GM23338 (cell line): Measurements from ENCODE around the gene SCAPER. TPM values are rescaled to one million over a fixed set of nuclear protein-coding genes. Genes with fewer than 3 reads are reported as not detected.

ENCODE experiments used
- ATAC-seq: fragments of 200-7000 bp; cut with Tn5 transposase; 3 replicates; pipeline ENCODE4 v1.9.1; 2020
- DNase-seq: peaks from one replicate; pipeline ENCODE4 v3.0.0-alpha.2; 2015; ENCODE audit warnings: low spot score
- H2AFZ ChIP-seq: fragments of 200-600 bp; sonication (generic); 2 replicates; pipeline ENCODE4 v1.8.0; 2016; ENCODE audit warnings: antibody characterized with exemption, mild to moderate bottlenecking, moderate library complexity
- H3F3A ChIP-seq: fragments of 200-600 bp; sonication (generic); replicated peaks from 2 replicates; pipeline ENCODE4 v1.8.0; 2017; ENCODE audit warnings: antibody characterized with exemption, mixed run types, low read depth
- H3K27ac ChIP-seq: fragments of 200-600 bp; sonication (generic); 2 replicates; pipeline ENCODE4 v1.6.1; 2016; ENCODE audit warnings: low read depth
- H3K27me3 ChIP-seq: fragments of 200-600 bp; sonication (generic); 2 replicates; pipeline ENCODE4 v1.8.0; 2016; ENCODE audit warnings: mild to moderate bottlenecking, mixed run types, moderate library complexity; ENCODE audit not compliant: insufficient read depth
- H3K36me3 ChIP-seq: fragments of 200-600 bp; sonication (generic); 2 replicates; pipeline ENCODE4 v1.8.0; 2016; ENCODE audit warnings: mild to moderate bottlenecking; ENCODE audit not compliant: insufficient read depth
- H3K4me1 ChIP-seq: fragments of 200-600 bp; sonication (generic); 2 replicates; pipeline ENCODE4 v1.8.0; 2016; ENCODE audit warnings: mild to moderate bottlenecking, moderate library complexity; ENCODE audit not compliant: insufficient read depth
- H3K4me2 ChIP-seq: fragments of 200-600 bp; sonication (generic); 2 replicates; pipeline ENCODE4 v1.7.1; 2017; ENCODE audit warnings: mixed run types
- H3K4me3 ChIP-seq: fragments of 200-600 bp; sonication (generic); 2 replicates; pipeline ENCODE4 v1.6.1; 2016; ENCODE audit warnings: mixed run types
- H3K79me2 ChIP-seq: fragments of 200-600 bp; sonication (generic); replicated peaks from 2 replicates; pipeline ENCODE4 v1.8.0; 2017; ENCODE audit warnings: mild to moderate bottlenecking; ENCODE audit not compliant: insufficient read depth
- H3K9me2 ChIP-seq: fragments of 200-600 bp; sonication (generic); 2 replicates; pipeline ENCODE4 v1.8.0; 2017; ENCODE audit not compliant: insufficient read depth
- H4K20me1 ChIP-seq: fragments of 200-600 bp; sonication (generic); replicated peaks from 2 replicates; pipeline ENCODE4 v1.8.0; 2017; ENCODE audit warnings: mild to moderate bottlenecking; ENCODE audit not compliant: insufficient read depth
- H3K27ac Mint-ChIP-seq: 2 replicates; pipeline ENCODE4 v1.8.0; 2020; ENCODE audit warnings: inconsistent platforms, mild to moderate bottlenecking, moderate library complexity, mixed read lengths
- H3K27me3 Mint-ChIP-seq: 3 replicates; pipeline ENCODE4 v1.8.0; 2022; ENCODE audit warnings: low read depth, mild to moderate bottlenecking, moderate library complexity, mixed read lengths, inconsistent platforms; ENCODE audit not compliant: insufficient read depth, poor library complexity
- H3K36me3 Mint-ChIP-seq: 3 replicates; pipeline ENCODE4 v1.8.0; 2021; ENCODE audit warnings: low read depth, mild to moderate bottlenecking, inconsistent platforms, moderate library complexity, mixed read lengths
- H3K4me1 Mint-ChIP-seq: 3 replicates; pipeline ENCODE4 v1.8.0; 2020; ENCODE audit warnings: mild to moderate bottlenecking, inconsistent platforms, mixed read lengths
- H3K4me3 Mint-ChIP-seq: 3 replicates; pipeline ENCODE4 v1.8.0; 2021; ENCODE audit warnings: moderate library complexity, mild to moderate bottlenecking, inconsistent platforms, mixed read lengths
- H3K9me3 Mint-ChIP-seq: 3 replicates; pipeline ENCODE4 v1.8.0; 2020; ENCODE audit warnings: moderate library complexity, mild to moderate bottlenecking, inconsistent platforms, mixed read lengths
- CREB1 ChIP-seq: fragments of 250-450 bp; sonication (Bioruptor Pico); IDR thresholded peaks from 2 replicates; pipeline ENCODE4 v1.5.0; 2020; ENCODE audit warnings: low read depth, mild to moderate bottlenecking, moderate library complexity
- CTCF ChIP-seq, 2 experiments: fragments of 200-600 bp in 1 of 2; sonication (generic) in 1 of 2; conservative IDR thresholded peaks; 2 replicates each; pipeline versions ENCODE4 v1.5.1 to v1.6.1; 2016 to 2017; ENCODE audit warnings: antibody characterized with exemption in 2 of 2, low read depth in 2 of 2, mild to moderate bottlenecking in 2 of 2, moderate library complexity in 1 of 2
- EZH2 ChIP-seq: fragments of 200-600 bp; sonication (generic); IDR thresholded peaks from one replicate; pipeline ENCODE4 v1.8.0; 2017; ENCODE audit warnings: antibody characterized with exemption, mild to moderate bottlenecking, low read depth; ENCODE audit not compliant: unreplicated experiment
- EZH2phosphoT487 ChIP-seq: fragments of 200-600 bp; sonication (generic); IDR thresholded peaks from one replicate; pipeline ENCODE4 v1.8.1; 2018; ENCODE audit warnings: antibody characterized with exemption; ENCODE audit not compliant: unreplicated experiment
- JUNB ChIP-seq: IDR thresholded peaks from one replicate; pipeline ENCODE4 v1.6.1; 2016; ENCODE audit warnings: antibody characterized with exemption; ENCODE audit not compliant: unreplicated experiment
- NANOG ChIP-seq: IDR thresholded peaks from 2 replicates; pipeline ENCODE4 v1.6.1; 2016; ENCODE audit warnings: antibody characterized with exemption, borderline replicate concordance
- POLR2AphosphoS5 ChIP-seq: IDR thresholded peaks from 2 replicates; pipeline ENCODE4 v1.6.1; 2016; ENCODE audit warnings: antibody characterized with exemption, low read depth
- REST ChIP-seq: IDR thresholded peaks from one replicate; pipeline ENCODE4 v1.6.1; 2018; ENCODE audit warnings: antibody characterized with exemption; ENCODE audit not compliant: unreplicated experiment
- STAT1 ChIP-seq: IDR thresholded peaks from one replicate; pipeline ENCODE4 v1.6.1; 2016; ENCODE audit warnings: antibody characterized with exemption; ENCODE audit not compliant: unreplicated experiment
- ZNF114 ChIP-seq: fragments of 250-450 bp; sonication (Bioruptor Pico); IDR thresholded peaks from 2 replicates; pipeline ENCODE4 v1.5.0; 2020; ENCODE audit warnings: mild to moderate bottlenecking, moderate library complexity
- ZNF331 ChIP-seq: fragments of 250-450 bp; sonication (Bioruptor Pico); IDR thresholded peaks from 2 replicates; pipeline ENCODE4 v1.5.0; 2020; ENCODE audit warnings: low read depth, mild to moderate bottlenecking, moderate library complexity
- polyA plus RNA-seq: library from polyadenylated mRNA; unstranded; fragments of >200 nt; fragmentation: Nextera tagmentation; extraction: Ambion mirVana; gene quantifications from 2 replicates; pipeline ENCODE4 v1.2.1, GENCODE V29; 2016
- total RNA-seq: library from RNA; depleted of rRNA; stranded (reverse); fragments of >200 nt; shearing (Covaris generic); gene quantifications from 2 replicates; pipeline ENCODE4 v1.2.3, GENCODE V29; 2014
- TF ChIP-seq, protein P1 (sequence below): fragments of 250-450 bp; sonication (Bioruptor Pico); IDR thresholded peaks from 2 replicates; pipeline ENCODE4 v1.5.0; 2020; ENCODE audit warnings: mild to moderate bottlenecking, moderate library complexity
- TF ChIP-seq, protein P2 (sequence below): IDR thresholded peaks from 2 replicates; pipeline ENCODE4 v1.6.1; 2016; ENCODE audit warnings: antibody characterized with exemption

The SCAPER gene
- total and polyA plus RNA-seq, 2 experiments from 2014 or later: 9.1 to 17.6 TPM

- no peak overlapping the region for H3K27ac Mint-ChIP-seq
- DNase-seq (no peak), ATAC-seq (no peak)
- TF ChIP-seq EZH2: no peak
- no peak for TF ChIP-seq POLR2AphosphoS5
- TF ChIP-seq NANOG: no peak
- no peak for TF ChIP-seq EZH2phosphoT487
- no peak for TF ChIP-seq REST
- no peak for TF ChIP-seq STAT1
- TF ChIP-seq, protein P1, sequence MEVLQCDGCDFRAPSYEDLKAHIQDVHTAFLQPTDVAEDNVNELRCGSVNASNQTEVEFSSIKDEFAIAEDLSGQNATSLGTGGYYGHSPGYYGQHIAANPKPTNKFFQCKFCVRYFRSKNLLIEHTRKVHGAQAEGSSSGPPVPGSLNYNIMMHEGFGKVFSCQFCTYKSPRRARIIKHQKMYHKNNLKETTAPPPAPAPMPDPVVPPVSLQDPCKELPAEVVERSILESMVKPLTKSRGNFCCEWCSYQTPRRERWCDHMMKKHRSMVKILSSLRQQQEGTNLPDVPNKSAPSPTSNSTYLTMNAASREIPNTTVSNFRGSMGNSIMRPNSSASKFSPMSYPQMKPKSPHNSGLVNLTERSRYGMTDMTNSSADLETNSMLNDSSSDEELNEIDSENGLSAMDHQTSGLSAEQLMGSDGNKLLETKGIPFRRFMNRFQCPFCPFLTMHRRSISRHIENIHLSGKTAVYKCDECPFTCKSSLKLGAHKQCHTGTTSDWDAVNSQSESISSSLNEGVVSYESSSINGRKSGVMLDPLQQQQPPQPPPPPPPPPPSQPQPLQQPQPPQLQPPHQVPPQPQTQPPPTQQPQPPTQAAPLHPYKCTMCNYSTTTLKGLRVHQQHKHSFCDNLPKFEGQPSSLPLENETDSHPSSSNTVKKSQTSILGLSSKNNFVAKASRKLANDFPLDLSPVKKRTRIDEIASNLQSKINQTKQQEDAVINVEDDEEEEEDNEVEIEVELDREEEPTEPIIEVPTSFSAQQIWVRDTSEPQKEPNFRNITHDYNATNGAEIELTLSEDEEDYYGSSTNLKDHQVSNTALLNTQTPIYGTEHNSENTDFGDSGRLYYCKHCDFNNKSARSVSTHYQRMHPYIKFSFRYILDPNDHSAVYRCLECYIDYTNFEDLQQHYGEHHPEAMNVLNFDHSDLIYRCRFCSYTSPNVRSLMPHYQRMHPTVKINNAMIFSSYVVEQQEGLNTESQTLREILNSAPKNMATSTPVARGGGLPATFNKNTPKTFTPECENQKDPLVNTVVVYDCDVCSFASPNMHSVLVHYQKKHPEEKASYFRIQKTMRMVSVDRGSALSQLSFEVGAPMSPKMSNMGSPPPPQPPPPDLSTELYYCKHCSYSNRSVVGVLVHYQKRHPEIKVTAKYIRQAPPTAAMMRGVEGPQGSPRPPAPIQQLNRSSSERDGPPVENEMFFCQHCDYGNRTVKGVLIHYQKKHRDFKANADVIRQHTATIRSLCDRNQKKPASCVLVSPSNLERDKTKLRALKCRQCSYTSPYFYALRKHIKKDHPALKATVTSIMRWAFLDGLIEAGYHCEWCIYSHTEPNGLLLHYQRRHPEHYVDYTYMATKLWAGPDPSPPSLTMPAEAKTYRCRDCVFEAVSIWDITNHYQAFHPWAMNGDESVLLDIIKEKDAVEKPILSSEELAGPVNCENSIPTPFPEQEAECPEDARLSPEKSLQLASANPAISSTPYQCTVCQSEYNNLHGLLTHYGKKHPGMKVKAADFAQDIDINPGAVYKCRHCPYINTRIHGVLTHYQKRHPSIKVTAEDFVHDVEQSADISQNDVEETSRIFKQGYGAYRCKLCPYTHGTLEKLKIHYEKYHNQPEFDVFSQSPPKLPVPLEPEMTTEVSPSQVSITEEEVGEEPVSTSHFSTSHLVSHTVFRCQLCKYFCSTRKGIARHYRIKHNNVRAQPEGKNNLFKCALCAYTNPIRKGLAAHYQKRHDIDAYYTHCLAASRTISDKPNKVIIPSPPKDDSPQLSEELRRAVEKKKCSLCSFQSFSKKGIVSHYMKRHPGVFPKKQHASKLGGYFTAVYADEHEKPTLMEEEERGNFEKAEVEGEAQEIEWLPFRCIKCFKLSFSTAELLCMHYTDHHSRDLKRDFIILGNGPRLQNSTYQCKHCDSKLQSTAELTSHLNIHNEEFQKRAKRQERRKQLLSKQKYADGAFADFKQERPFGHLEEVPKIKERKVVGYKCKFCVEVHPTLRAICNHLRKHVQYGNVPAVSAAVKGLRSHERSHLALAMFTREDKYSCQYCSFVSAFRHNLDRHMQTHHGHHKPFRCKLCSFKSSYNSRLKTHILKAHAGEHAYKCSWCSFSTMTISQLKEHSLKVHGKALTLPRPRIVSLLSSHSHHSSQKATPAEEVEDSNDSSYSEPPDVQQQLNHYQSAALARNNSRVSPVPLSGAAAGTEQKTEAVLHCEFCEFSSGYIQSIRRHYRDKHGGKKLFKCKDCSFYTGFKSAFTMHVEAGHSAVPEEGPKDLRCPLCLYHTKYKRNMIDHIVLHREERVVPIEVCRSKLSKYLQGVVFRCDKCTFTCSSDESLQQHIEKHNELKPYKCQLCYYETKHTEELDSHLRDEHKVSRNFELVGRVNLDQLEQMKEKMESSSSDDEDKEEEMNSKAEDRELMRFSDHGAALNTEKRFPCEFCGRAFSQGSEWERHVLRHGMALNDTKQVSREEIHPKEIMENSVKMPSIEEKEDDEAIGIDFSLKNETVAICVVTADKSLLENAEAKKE: no peak
- TF ChIP-seq CTCF (conservative IDR thresholded peaks at IDR 0.05; ENCODE audit: low read depth in 2 of 2): no peak
- TF ChIP-seq, protein P2, sequence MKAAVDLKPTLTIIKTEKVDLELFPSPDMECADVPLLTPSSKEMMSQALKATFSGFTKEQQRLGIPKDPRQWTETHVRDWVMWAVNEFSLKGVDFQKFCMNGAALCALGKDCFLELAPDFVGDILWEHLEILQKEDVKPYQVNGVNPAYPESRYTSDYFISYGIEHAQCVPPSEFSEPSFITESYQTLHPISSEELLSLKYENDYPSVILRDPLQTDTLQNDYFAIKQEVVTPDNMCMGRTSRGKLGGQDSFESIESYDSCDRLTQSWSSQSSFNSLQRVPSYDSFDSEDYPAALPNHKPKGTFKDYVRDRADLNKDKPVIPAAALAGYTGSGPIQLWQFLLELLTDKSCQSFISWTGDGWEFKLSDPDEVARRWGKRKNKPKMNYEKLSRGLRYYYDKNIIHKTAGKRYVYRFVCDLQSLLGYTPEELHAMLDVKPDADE: no peak
- TF ChIP-seq ZNF114 (CRISPR knock-in tag): no peak
- no peak for TF ChIP-seq ZNF331 (CRISPR knock-in tag)
- TF ChIP-seq JUNB: no peak
- no peak for TF ChIP-seq CREB1 (CRISPR knock-in tag)
- peaks cover 9% of the 10 kb centered on the region for H3K4me1 Mint-ChIP-seq
- Histone ChIP-seq H3K27me3 (no peaks in the 10 kb centered on the region), H3K4me2 (no peak overlapping the region), H3K4me1 (peaks cover 5% of the 10 kb centered on the region; the same call in 1 of the 2 replicates), H3K27ac (no peak overlapping the region), H2AFZ (peak overlapping the region; percentile 89), H3F3A (no peaks in the 10 kb centered on the region), H4K20me1 (no peaks in the 10 kb centered on the region), H3K9me2 (no peaks in the 10 kb centered on the region), H3K79me2 (peaks cover 14% of the 10 kb centered on the region), H3K36me3 (peaks cover 3% of the 10 kb centered on the region; the same call in 1 of the 2 replicates), H3K4me3 (no peak overlapping the region)
- no peaks in the 10 kb centered on the region for H3K9me3 Mint-ChIP-seq
- peaks cover 10% of the 10 kb centered on the region for H3K36me3 Mint-ChIP-seq
- H3K27me3 Mint-ChIP-seq: peaks cover 1% of the 10 kb centered on the region
- no peak overlapping the region for H3K4me3 Mint-ChIP-seq
These were observed 23.1 kb upstream of the SCAPER start for GRCh38 chr15:76928201-76928600.
